Inflammatory macrophage treated with lipopolysaccharide for 1 hour (primary cell): ENCODE measurements around the gene MGAT5.

ENCODE experiments used
- DNase-seq, 2 donors: peaks; one replicate each; pipeline ENCODE4 v3.0.0-alpha.2; 2020 to 2022

The MGAT5 gene

DNA sequence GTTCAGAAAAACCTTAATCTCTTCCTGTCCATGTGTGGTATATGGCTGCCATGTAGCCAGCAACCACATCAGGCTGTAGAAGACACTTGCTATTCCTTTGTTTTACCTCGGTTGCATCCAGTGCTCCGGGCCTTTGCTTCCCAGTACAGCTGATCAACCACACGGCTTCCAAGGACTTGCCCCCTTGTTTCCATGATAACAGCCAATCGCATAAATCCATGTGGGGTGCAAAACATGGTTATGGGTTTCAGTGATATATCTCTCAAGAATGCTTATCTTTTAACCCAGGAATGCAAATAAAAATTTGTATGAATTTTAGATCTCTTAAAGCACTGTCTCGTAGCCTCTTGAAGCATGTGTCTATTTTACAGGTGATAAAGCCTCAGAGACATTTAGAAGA lies 118.3 kb downstream of the MGAT5 start:
- DNase-seq = no peak

DNA sequence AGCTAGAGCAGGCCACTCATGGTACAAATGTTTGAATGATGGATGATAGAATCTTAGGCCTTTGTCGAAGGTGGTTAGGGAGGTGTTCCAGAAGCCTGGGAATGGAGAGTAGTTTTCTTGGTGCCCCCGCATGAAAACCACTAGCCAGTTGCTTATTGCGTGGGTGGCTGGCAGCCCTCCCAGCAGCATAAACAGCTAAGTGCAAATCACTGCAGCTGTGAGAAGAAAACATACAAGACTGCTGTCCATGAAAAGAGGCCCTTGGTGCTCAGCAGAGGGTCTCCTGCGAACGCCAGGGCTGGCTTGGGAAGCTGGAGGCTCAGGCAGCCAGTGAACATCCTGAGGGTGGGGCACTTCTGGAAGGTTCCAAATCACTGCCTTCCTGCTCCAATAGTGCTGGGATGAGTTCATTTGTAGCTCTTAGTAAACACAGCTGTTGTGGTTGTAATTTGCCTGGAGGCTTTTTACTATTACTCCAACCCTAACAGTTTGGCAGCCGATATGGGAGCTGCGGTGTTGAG lies 118.8 kb downstream of the MGAT5 start:
- no peak for DNase-seq

DNA sequence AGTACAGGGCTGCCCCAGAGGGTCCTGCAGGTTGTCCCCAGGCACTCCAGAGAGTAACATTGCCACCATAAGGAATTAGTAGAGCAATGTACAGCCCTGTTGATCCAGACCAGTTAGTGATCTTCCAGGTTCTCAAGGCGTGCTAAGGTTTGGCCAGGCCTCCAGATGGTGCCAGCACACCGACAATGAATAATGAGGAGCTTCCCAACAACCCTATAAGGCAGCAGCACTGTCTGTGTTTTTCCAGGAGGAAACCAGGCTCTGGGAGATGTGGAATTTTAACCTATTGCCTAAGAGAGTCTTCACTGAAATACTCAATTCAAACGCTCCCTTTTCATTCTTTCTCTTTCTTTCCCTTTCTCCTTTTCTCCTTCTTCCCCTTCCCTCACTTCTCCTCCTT lies 122.1 kb downstream of the MGAT5 start:
- no peak for DNase-seq

DNA sequence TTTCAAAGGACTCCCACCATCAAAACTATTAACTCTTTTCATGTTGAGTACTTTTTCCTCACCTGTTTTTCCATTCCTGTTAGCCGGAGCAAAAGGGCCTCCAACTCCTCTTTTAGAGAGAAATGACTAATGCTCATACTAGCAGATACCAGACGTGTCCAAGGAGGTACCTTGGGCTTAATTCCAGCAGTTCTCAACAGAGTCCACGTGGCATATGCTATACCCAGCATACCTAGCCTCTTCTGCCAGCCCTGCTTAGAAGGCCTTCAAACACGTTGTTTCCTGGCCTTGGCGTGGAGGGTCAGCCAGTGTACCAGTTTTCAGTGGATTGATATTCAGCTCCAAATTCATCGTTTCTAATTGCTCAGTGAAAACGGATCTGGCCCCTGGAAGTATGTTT lies 123.9 kb downstream of the MGAT5 start:
- DNase-seq = no peak

DNA sequence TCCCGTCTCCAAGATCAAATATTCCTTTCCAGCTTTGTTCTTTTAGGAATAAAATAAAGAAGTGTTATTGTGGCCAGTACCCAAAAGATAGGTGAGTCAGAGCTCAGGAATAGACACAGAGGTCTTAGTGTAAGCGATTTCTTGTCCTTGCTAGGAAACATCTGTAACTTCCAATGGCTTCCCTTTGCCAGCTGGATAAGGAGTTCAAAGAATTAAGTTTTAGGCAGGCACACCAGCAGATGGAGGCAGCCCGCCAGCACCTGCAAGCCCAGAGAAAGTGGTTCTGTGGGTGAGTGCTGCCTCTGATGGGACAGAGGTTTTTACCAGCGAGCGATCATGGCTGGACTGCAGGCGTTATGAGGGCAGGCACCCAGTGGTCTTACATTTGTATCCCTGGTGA lies 125.4 kb downstream of the MGAT5 start:
- no peak for DNase-seq

DNA sequence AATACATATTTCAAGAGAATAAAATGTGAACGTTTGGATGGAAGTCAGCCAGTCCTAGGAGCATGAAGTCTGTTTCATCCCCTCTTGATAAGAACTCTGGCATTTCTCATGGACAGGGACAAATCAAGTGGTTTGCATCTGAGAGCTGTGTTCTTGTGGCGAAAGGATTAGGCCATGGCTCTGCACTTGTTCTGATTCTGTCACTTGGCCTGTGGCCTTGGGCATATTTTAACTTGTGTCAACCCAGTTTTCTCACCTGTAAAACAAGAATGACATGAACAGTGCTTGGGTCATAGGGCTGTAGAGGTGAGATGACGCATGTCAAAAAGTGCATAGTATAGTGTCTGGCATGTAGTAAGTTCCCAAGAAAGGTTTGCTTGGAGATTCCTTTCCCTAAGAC lies 125.8 kb downstream of the MGAT5 start:
- DNase-seq = no peak

DNA sequence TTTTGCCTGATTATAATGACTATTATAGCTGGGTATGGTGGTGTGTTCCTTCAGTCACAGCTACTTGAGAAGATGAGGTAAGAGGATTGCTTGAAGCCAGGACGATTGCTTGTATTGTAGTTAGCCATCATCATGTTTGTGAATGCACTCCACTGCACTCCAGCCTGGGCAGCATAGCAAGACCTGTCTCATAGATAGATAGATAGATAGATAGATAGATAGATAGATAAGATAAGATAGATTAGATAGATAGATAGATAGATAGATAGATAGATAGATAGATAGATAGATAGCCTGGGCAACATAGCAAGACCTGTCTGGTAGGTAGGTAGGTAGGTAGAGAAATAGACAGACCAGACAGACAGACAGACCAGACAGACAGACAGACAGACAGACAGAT lies 127.3 kb downstream of the MGAT5 start:
- DNase-seq = no peak

DNA sequence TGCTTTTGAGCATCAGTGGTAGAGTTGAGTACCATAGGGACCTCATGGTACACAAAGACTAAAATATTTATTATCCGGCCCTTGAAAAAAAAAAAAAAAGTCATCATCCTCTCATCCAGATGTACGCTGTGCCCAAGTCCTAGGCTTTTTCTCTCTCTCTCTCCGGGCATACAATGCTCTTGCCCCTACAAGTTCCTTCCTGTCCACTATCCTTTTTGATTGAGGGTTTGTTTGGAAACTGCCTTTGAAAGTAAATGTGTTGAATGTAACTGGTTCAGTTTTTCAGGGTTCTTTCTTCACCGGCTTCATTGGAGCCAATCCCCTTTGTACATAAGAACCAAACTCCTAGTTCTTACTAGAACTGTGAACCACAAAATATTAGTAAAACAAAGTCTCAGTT lies 130.3 kb downstream of the MGAT5 start:
- DNase-seq = no peak

DNA sequence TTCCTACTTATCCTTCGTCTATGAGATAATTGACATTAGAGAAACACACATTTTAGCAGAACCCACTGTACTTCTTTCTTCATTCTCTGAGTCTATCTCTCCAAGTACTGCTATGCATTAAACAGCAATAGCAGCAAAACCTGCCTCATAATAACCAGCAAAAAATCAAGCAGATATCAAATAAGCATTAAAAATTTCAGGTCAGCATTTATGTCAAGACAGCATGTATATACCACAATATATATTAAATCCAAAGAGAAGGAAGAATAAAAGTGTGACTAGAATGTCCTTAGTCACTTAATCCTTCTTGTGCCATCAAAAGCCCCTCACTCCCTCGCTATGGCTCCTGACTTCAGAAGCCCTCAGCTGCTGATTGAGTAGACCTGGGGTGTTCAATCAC lies 131.3 kb downstream of the MGAT5 start:
- DNase-seq = no peak

DNA sequence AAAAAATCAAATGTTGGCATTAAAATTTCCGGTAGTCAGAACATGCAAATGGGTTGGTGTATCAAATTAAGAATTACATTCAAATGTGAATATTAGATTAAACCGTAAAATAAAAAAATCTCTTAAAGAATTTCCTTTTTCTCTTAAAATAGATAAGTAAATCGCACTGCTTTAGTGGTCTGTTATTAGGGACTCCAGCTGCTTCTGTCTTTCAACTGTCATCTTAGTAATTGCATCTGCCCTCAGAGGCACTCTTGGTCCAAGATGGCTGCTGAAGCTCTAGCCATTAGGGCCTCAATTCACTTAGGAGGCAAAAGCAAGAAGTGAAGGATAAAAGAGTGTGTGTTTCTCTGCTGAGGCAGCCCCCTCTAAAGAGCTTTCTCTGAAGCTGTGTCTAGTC lies 132.4 kb downstream of the MGAT5 start:
- DNase-seq = no peak

DNA sequence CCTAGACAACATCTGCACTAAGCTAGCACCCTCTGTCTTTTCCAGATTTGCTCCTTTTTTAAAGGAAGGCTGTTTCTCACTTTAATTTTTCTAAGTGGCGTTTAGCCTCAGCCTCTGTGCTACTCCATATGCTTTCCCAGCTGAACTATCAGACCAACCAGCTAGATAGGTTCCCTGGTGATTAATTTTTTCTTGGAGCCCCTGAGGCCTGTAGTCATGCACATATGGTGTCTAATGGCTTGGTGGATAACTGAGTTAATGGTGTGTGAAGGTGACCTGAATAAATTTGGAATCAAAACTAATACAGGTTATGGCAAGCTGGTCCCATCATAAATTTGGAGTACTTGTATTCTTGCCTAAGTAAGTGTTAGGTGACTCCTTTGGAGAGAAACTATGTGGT lies 135.5 kb downstream of the MGAT5 start:
- DNase-seq = no peak

DNA sequence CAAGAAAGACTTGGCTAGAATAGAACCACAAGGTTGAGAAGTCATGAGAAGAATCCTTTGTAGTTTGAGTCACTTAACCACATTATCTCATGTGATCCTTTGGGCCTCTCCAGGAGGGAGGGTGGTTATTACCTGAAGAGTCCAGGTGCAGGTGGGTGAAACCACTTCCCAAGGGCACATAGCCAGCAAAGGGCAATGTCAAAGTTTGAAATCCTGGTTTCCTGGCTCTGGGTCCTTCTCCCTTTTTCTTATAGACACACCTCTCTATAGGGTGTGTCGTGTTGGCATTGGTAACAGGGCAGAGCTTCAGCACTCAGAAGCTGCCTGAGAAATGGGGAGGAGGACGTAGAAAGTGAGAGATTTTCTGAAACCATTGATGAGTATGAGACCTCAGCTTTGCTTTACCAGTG lies 137.9 kb downstream of the MGAT5 start:
- DNase-seq = no peak

DNA sequence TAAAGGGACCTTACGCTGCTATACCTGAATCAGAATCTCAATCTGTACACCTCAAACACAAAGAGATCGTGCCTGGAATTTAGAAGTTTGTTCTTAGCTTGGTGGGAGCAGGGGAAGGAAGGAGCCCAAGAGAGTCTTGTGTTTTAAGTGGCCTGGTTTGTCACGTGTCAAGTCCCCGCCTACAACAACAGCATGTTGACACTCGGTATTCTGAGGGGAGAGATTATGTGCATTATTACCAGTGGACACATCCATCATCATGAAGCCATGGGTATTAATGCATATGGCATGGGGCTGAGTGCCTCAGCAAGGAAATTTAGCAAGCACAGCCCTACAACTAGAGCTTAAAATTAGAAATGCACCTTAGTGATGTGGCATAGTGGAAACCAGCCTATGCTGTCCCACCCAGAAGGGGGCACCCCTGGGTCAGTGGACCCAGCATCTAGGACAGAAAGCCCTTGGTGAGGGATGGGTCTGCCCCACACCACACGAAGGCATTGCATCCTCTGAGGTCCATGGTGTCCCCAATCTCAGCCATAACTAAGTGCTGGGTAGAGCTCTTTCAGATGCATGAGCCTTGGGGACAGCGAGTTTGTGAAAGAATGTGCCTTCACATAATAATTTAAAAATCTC lies 138.7 kb downstream of the MGAT5 start:
- no peak for DNase-seq

DNA sequence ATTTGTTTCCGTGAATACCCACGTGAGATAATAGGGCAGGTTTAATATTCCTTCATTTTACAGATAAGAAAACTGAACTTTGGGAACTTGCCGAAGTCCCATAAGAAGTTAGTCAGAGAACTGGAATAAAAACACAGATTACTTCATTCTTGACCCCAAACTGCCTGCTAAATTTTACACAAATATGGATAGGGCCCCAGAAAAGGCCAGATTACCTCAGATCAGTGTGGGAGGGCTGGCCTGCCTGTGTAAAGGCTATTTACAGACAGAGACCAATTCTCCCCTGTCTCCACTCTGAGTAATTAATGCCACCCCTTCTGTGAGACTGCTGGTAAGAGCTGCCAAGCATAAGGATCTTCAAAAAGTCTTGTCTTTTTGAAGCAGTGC lies 139.2 kb downstream of the MGAT5 start:
- DNase-seq = no peak

DNA sequence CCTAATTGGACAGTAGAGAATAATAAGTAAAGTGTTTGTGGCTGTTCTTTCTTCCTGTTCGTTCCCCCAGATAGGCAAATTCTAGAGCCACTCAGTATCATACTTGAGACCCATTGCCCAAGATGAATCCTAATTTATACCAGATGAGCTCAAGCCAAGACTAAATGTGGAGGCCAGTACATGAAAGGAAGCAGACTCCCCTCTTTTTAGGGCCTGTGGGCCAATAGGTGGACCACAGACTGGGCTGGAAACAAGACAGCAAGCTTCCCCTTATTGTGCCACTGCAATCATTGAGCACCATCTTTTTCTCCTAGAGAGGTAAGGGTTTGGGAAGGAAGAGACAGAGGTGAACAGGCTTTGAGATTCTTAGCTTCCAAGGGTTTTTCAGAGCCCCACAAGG lies 141.9 kb downstream of the MGAT5 start:
- DNase-seq = no peak

DNA sequence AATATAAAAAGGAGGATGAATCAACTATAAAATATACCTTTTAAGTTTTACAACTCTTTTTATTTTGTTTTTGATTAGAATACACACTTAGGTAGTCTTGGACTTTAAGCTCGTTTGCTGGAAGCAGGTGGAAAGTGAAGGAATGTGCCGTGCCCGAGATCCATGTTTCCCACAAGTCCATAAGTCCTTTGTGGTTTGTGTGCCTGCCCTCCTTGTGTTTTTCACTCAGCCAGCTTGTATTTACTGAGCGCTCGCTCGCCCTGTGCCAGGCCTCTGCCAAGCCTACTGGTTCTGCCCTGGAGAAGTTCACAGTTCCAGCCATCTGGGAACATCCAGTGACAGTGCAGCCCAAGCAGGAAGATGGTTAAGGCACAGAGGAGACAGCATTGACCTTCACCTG lies 142.6 kb downstream of the MGAT5 start:
- no peak for DNase-seq

DNA sequence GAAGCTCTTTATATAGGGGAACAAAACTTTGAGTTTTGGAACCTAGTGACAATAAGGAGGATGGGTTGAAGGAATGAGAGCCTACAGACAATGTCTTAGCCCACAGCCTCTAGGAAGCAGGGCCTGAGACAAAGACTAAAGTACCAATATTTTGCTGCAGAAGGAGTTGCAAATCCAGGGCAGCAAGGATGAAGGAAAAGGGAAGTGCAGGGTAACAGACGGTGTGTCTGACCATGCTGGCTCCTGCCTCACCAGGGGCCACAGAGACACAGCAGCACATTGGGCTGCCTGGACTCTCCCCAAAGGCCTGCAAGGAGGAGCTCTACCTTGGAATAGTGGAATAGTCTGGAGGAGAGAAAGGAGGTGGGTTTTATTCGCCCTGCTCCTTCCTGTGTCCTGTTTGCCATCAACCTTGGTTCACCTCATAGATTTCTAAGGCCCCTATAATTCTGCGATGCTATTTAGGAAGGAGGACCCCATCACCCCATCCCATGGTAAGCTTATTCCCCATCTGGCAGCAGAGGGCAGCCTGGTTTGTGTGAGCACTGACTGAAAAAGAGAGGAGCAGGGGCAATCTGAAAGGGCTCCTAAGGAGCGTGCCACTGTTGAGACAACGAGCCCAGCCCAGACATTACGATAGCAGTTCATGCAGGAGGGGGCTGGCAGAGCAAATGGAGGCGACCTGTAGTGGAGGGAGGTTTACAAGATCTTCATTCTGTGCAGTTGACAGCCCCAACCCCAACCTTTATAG lies 143.4 kb downstream of the MGAT5 start:
- DNase-seq = no peak

DNA sequence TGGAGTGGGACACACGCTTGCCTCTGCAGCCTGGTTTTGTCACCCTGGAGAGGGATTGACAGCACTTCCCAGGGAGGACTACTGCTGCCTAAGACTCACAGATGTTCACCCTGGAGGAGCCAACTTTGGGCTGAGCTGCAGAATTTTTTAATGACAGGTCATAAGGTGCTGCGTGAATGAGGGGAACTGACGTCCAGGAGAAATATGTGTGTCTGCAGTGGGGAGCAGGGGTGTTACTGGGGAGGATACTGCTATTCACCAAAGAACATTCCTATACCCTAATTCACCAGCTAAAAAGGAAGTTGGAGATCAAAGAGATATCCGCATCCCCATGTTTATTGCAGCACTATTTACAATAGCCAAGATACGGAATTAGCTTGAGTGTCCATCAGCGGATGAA lies 144.4 kb downstream of the MGAT5 start:
- DNase-seq = no peak

DNA sequence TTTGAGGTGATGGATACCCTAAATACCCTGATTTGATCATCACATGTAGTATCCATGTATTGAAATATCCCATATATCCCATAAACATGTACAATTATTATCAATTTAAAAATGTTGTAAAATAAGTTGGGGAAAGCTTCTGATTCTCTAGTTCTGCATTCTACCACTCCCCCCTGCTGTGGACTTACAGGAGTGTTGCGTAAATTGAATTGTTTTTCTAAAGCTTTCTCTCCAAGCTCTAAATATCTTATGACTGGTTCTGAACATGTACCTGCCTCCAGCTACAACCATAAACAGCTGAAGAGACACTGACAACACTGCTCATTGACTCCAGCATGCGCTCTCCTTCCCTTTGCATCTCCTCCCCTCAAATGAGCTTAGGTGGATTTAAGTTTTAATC lies 145.2 kb downstream of the MGAT5 start:
- no peak for DNase-seq

DNA sequence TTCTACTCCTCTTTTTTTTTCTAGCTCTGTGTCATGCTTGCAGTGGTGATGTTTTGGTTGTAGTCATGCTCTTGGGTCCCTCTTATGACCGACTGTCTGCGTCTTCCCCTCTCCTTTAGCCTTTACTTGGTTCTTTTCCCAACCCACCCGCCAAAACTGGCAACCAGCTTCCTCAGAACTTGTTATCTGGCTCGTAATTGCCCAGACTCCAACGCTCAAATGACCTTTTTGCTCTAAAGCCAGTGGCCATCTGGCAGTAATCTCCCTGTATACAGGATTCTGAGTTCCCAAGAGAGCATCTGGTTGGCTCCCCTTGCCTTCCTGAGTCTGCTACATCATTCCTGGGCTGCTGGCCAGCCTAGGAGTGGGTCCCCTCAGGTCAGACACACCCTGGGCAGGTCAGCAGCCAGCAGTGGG lies 147.2 kb downstream of the MGAT5 start:
- no peak for DNase-seq

DNA sequence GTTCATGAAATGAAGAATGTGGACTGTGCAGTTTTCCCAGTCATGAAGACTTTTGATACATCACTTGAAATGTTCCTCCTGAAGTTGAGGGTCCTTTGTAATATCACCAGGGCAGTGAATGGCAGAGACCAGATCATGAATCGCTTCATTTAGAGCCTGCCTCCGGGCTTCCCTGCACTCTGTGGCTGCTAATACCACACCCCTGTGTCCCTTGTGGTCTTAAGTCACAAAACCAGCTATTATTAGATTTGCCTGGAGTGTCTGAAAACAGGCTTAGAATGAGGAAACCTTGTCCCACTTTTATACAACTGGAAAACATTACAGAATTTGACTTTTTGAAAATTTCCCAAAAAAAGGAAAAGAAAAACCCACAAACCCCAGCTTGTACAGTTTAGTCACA lies 147.9 kb downstream of the MGAT5 start:
- no peak for DNase-seq

DNA sequence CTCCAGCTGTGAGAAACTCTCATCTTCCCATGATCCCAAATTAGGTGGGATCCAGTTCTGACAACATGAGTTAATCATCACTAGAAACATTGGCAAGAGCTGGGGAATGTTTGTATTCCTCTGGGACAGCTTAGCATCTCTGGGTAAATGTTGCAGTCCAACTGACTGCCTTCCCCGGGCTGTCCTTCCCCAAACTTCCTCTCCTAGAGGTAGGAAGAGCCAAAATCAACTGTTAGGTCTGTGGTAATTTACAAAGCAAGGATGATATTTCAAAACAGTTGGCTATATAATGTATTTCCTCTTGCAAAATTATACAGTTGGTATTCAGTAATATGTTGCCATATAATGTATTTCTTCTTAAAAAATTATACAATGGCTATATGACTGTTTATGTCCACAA lies 148.5 kb downstream of the MGAT5 start:
- peak; percentile 22 to 34 for DNase-seq

DNA sequence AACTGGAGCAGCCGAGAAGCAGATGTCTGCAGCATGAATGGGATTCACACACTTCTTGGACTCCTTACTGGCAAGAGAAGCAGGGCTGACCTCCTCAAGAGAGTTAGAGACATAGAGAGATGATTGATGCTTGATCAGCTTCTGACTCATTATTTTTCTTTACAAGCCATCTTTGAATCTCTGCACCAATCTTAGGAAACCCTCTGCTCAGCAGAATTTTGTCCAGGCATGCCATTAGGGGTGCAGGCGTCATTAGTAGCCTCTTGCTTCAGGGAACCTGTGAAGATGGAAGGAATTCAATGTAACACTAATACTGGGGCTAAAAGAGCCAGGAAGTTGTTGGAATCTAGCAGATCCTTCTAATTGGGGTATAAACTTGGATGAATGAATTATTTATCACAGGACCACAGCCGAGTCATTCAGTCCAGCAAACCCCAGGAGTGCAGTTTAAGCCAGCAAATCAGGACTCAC lies 151.8 kb downstream of the MGAT5 start:
- DNase-seq = no peak

DNA sequence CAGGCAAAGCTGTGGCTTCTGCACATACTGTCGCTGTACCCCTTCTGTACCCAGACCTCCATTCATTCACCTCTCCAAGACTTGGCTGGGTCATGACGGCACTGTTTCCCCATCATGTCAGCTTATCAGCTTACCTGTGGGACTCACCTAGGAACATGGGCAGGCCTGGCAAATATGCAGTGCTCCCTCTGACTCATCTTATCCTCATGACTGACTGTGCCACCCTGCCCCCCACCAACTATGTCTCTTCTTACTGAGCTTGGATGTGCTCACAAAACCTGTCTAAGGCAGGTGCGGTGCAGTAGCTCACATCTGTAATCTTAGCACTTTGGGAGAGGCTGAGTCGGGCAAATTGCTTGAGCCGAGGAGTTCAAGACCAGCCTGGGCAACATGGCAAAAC lies 152.4 kb downstream of the MGAT5 start:
- DNase-seq = no peak

DNA sequence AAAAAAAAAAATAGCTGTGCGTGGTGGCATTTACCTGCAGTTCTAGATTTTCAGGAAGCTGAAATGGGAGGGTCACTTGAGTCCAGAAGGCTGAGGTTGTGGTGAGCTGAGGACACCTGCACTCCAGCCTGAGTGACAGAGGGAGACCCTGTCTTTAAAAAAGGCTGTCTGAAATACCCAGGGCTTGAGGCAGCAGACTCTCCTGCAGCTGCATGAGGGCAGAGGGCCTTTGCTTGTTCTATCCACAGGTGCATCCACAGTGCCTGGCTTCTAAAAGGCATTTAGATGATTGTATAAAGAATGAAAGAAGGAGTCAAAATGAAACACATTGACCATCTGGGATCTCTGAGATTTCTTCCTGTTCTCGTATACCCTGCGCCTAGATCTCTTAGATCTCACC lies 152.9 kb downstream of the MGAT5 start:
- DNase-seq = no peak
